ENCODE results near the gene IVNS1ABP.

DNA sequence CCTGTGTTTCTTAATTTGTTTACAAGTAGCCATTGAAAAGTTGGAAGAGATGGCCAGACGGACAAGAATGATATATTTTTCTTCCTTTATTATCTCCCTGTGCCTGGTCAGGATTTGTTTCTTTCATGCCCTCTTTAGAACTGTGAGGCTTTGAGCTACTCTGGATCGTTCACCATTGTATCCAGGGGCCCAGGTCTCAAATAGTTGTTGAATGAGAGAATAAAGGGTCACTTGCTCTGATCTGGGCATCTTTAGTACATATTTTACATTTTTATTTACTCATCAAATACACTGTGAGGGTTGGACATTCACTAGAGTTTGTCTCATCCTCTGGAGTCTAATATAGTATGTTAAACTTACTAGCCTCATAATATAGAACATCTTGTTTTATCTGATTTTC is 48.7 kb downstream of the IVNS1ABP start:
- TF ChIP-seq, protein P1, sequence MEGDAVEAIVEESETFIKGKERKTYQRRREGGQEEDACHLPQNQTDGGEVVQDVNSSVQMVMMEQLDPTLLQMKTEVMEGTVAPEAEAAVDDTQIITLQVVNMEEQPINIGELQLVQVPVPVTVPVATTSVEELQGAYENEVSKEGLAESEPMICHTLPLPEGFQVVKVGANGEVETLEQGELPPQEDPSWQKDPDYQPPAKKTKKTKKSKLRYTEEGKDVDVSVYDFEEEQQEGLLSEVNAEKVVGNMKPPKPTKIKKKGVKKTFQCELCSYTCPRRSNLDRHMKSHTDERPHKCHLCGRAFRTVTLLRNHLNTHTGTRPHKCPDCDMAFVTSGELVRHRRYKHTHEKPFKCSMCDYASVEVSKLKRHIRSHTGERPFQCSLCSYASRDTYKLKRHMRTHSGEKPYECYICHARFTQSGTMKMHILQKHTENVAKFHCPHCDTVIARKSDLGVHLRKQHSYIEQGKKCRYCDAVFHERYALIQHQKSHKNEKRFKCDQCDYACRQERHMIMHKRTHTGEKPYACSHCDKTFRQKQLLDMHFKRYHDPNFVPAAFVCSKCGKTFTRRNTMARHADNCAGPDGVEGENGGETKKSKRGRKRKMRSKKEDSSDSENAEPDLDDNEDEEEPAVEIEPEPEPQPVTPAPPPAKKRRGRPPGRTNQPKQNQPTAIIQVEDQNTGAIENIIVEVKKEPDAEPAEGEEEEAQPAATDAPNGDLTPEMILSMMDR (IDR thresholded peaks at IDR 0.05): no peak
- no peak for TF ChIP-seq POLR2A (IDR thresholded peaks at IDR 0.05)

Measured in prostate gland (tissue), 2 donors.